Endothelial cell (in vitro differentiated cells): ENCODE measurements around the gene TJP2. TPM values are rescaled to one million over a fixed set of nuclear protein-coding genes. Genes with fewer than 3 reads are reported as not detected.

Experiments
- DNase-seq: peaks from one replicate; pipeline ENCODE4 v3.0.0; 2021; ENCODE audit warnings: low spot score
- H3K27ac Mint-ChIP-seq: one replicate; pipeline ENCODE4 v1.8.0; 2021; ENCODE audit warnings: mixed read lengths, inconsistent platforms; ENCODE audit not compliant: unreplicated experiment
- H3K27me3 Mint-ChIP-seq: one replicate; pipeline ENCODE4 v1.8.0; 2021; ENCODE audit warnings: mild to moderate bottlenecking, moderate library complexity, mixed read lengths, inconsistent platforms; ENCODE audit not compliant: unreplicated experiment
- H3K36me3 Mint-ChIP-seq: one replicate; pipeline ENCODE4 v1.8.0; 2021; ENCODE audit warnings: mild to moderate bottlenecking, low read depth, mixed read lengths, inconsistent platforms; ENCODE audit not compliant: unreplicated experiment
- H3K4me1 Mint-ChIP-seq: one replicate; pipeline ENCODE4 v1.8.0; 2021; ENCODE audit warnings: mild to moderate bottlenecking, mixed read lengths, inconsistent platforms; ENCODE audit not compliant: unreplicated experiment
- H3K4me3 Mint-ChIP-seq: one replicate; pipeline ENCODE4 v1.8.0; 2021; ENCODE audit warnings: mild to moderate bottlenecking, mixed read lengths, inconsistent platforms; ENCODE audit not compliant: unreplicated experiment
- H3K9me3 Mint-ChIP-seq: one replicate; pipeline ENCODE4 v1.8.0; 2021; ENCODE audit warnings: mixed read lengths, inconsistent platforms; ENCODE audit not compliant: unreplicated experiment
- CTCF ChIP-seq: fragments of 200-600 bp; sonication (generic); IDR thresholded peaks from one replicate; pipeline ENCODE4 v1.5.0; 2021; ENCODE audit warnings: antibody characterized with exemption; ENCODE audit not compliant: unreplicated experiment
- total RNA-seq: library from RNA; stranded (reverse); fragmentation: NEBNext Ultra II Directional; extraction: Animal tissue kit (Norgen Biotek cat#: 25700); gene quantifications from one replicate; pipeline ENCODE4 v1.2.1, GENCODE V29; 2021; ENCODE audit not compliant: unreplicated experiment

The TJP2 gene
- total RNA-seq, 1 donor from 2014 or later, result 198 TPM

- no peak for DNase-seq
- Mint-ChIP-seq H3K36me3 (peaks cover 18% of the 10 kb centered on the region), H3K27me3 (no peaks in the 10 kb centered on the region), H3K4me3 (no peak overlapping the region), H3K4me1 (peaks cover 4% of the 10 kb centered on the region), H3K27ac (no peak overlapping the region), H3K9me3 (peaks cover 20% of the 10 kb centered on the region)
- no peak for TF ChIP-seq CTCF
These were observed 140.5 kb downstream of the TJP2 start for GRCh38 chr9:69314547-69314946.

GRCh38 chr9:69317081-69317480, 143.0 kb downstream of the TJP2 start:
- no peak for TF ChIP-seq CTCF
- Mint-ChIP-seq H3K9me3 (peaks cover 12% of the 10 kb centered on the region), H3K4me1 (peaks cover 4% of the 10 kb centered on the region), H3K27ac (no peak overlapping the region), H3K27me3 (peaks cover 2% of the 10 kb centered on the region), H3K4me3 (no peak overlapping the region), H3K36me3 (peaks cover 12% of the 10 kb centered on the region)
- DNase-seq, result no peak

- Mint-ChIP-seq H3K27ac (no peak overlapping the region), H3K4me3 (no peak overlapping the region), H3K4me1 (peaks cover 4% of the 10 kb centered on the region), H3K36me3 (peaks cover 7% of the 10 kb centered on the region), H3K9me3 (peaks cover 9% of the 10 kb centered on the region), H3K27me3 (peaks cover 2% of the 10 kb centered on the region)
- no peak for DNase-seq
- TF ChIP-seq CTCF, result no peak
These were observed 143.8 kb downstream of the TJP2 start for GRCh38 chr9:69317894-69318293.

- Mint-ChIP-seq H3K9me3 (no peaks in the 10 kb centered on the region), H3K4me1 (peaks cover 7% of the 10 kb centered on the region), H3K27ac (no peak overlapping the region), H3K36me3 (no peaks in the 10 kb centered on the region), H3K27me3 (peaks cover 6% of the 10 kb centered on the region), H3K4me3 (no peak overlapping the region)
- TF ChIP-seq CTCF, result no peak
- no peak for DNase-seq
These were observed 145.4 kb downstream of the TJP2 start for GRCh38 chr9:69319324-69320025.

- Mint-ChIP-seq H3K27me3 (peaks cover 15% of the 10 kb centered on the region), H3K27ac (no peak overlapping the region), H3K36me3 (no peaks in the 10 kb centered on the region), H3K4me3 (no peak overlapping the region), H3K4me1 (peaks cover 12% of the 10 kb centered on the region), H3K9me3 (no peaks in the 10 kb centered on the region)
- DNase-seq, result no peak
- no peak for TF ChIP-seq CTCF
These were observed 148.2 kb downstream of the TJP2 start for GRCh38 chr9:69322256-69322655.
